Left lobe of liver (tissue), 2 donors: Measurements from ENCODE around the gene RPS6KA3. TPM values are rescaled to one million over a fixed set of nuclear protein-coding genes. Genes with fewer than 3 reads are reported as not detected.
"Not testable (repeated sequence)": the region's sequence is repeated elsewhere in the genome, so short reads cannot be mapped to it uniquely, and the experiment has no call there.

Experiments
- ATAC-seq: fragments of 200-7000 bp; cut with Tn5 transposase; one replicate; pipeline ENCODE4 v1.9.1; 2020; ENCODE audit warnings: mild to moderate bottlenecking, moderate library complexity
- DNase-seq: peaks from one replicate; pipeline ENCODE4 v3.0.0-alpha.2; 2020; ENCODE audit warnings: low spot score
- total RNA-seq: library from RNA; stranded (reverse); gene quantifications from one replicate; pipeline ENCODE4 v1.2.1, GENCODE V29; 2021
- donor health status: DM: no; HTN: no; CAD: no; lungs with moderate emphysema.
- donor health status: DM: no; HTN: yes; CAD: no.

The RPS6KA3 gene
- total RNA-seq, 1 donor from 2014 or later: 35.9 TPM

DNA sequence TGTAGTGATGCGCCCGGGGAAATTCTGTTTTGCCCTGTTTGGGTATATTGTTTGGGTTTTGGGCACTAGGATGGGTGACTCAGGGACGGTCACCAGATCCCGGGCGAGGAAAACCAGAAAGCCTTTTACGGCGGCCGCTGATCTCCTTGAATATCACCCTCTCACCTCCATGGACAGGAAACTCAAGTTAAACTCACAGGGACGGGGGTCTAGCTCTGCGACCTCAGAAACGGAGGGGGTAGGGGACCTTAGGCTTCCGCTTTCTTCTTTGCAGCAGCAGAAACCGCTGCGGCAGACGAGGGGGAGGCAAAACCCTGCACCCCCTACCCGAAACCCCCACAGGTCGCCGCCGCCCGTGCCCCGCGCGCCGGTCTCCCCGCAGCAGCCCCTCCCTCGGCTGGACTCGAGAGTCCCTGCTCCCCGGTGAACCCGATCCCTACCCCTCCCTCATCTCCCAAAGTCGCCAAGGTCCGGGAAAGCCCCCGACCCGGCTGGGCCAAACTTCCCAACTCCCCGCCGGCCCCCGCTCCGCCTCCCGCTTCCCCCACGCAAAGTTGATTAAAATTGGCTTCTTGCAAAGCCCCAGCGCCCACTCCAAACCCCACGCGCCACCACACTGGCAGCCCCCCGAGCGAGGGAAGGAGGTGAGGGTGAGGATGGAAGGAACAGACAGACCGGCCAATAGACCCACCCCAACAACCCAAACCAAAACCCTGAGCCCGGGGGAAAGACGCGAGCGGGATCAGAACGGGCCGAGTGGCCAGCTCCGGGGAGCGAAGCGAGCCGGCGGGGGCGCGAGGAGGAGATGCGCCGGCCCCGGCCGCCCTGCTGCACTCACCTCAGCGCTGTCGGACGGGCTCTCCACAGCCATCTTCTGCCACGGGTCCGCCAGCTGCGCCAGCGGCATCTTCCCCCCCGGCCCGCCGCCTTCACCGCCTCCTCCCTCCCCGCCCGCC is 705 bp downstream of the RPS6KA3 start:
- DNase-seq: peak; percentile 47
- peak; percentile 2 for ATAC-seq

DNA sequence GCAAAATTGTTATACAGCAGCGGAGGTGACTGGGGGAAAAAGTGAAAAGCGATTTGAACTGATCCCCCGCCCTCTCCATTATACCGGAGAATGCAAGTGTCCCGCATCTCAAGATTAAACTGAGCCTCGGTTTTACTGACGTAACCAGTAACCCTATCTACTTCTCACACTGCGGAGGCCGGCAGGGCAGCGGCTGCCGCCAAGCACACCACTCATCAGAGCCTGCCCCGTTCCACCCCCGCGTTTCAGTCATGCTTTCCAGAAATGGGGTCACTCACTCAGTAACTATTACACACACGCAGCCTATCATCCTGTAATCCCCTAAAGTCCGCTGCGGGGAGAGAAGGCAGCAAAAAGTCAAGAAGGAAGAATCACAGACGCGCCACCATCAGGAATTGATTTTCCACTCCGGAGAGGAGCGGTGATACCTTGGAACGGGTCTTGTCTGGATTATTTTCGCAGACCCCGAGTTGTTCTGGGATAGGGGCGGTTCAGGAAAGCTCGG is 1.4 kb downstream of the RPS6KA3 start:
- DNase-seq (peak; percentile 53), ATAC-seq (peak; percentile 54)

DNA sequence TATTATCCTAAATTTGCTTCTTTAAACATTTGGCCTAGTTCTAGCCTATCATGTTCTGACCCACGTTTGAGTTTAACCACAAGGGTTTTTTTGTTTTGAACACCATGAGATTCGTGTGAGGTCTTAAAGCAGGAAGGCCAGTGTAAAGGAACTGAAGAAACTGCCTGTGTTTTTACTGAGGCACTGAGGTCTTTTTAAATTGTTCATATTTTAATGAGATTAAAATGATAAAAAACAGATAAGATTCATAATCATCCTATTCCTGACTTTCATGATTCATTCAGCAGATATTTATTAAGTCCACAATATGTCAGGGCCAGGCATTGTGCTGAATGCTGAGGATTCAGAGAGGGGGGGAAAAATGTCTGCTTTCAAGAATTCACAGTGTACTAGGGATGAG is 3.2 kb downstream of the RPS6KA3 start:
- no peak for DNase-seq

DNA sequence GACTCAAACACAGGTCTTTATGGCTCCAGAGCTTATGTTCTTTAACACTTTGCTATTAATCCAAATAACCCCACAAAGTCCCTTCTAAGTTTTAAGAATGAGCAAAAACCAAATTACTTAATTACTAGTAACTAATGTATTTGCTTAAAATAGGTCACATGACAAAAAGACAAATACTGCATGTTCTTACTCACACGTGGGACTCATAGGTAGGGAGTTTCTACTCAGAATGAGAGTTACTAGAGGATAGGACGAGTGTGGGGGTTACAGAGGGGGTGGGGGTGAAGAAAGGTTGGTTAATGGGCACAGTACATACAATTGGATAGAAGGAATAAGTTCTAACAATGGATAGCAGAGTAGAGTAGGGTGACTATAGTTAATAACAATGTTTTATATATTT is 5.8 kb downstream of the RPS6KA3 start:
- ATAC-seq (no peak), DNase-seq (no peak)

More for the DNA sequence above, 3.2 kb downstream of the RPS6KA3 start:
- no peak for ATAC-seq

DNA sequence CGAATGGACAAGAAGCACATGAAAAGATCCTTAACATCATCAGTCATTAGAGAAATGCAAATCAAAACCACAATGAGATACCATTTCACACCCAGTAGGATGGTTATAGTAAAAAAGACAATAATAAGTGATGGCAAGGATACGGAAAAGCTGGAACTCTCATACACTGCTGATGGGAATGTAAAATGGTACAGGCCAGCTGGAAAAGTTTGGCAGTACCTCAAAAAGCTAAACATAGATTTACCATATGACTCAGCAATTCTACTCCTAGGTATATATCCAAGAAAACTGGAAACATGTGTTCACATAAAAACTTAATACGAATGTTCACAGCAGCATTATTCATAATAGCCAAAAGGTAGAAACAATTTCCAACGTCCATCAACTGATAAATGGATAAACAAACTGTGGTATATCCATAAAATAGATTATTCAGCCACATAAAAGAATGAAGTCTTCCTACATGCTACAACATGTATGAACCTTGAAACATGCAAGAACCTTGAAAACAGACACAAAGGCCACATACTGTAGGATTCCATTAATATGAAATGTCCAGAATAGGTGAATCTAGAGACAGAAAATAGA is 11.9 kb downstream of the RPS6KA3 start:
- ATAC-seq (no peak), DNase-seq (no peak)

DNA sequence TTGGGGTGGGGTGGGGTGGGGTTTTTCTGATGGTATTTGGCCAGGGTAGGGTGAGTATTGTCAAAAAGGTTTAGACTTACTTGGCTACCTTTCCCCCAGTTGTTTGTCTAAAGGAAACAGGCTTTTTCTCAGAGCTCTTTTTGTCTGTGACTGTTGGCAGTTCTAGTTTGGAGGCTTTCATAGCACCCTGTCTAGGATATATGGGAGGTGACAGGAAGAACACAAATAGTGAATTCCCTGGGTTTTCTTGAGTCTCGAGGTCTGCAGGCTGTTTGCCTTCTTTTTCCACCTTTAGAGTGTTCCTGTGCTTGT is 13.5 kb downstream of the RPS6KA3 start:
- ATAC-seq (peak; percentile 37), DNase-seq (no peak)

DNA sequence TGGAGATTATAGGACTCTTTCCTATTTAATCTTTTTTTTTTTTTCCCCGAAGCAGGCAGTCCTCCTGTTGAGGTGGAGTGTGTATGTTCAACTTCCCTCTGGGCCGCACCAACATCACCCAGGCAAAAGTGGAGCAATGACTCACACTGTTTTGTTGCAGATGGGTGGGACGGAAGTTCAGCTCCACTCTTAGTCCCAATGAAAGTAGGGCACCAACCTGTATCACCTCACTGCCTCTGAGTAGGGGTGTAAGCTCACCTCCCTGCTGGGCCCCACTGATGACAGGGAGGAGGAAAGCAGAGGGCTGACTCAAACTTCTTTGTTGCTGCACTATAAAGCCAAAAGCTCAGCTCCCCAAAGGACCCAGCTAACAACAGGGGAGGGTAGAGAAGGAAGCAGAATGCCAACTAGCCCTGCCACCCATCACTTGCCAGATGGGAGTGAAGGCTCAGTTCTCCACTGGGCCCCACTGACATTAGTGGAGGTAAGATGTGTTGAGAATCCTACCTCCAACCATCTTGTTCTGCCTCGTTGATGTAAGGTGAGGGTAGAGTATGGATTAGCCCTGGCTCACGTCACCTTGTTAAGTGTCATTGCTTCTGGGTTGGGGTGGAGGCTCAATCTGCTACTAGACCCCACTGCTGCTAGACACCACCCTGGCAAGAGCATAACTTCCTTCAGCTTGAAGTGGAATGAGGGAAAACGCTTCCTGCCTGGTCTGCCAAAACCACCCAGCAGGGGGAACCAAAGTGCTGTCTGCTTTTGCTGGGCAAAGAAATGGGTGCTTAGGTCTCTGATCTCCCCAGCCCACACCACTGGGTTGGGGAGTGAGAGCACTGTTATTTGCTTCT is 14.1 kb downstream of the RPS6KA3 start:
- ATAC-seq (peak; percentile 97), DNase-seq (peak; percentile 60)

DNA sequence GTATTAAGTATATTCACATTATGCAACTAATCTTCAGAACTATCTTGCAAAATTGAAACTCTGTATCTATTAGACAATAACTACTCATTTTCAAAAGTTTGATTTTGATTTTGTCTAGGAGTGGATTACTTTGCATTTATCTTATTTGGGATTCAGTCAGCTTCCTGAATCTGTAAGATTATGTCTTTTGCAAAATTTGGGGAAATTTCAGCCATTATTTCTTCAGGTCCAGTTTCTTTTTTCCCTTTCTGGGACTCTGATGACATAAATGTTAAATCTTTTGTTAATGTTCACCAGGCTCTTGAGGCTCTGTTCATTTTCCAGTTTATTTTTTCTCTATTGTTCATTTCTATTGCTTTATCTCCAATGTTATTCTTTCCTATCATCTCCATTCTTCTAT is 15.0 kb downstream of the RPS6KA3 start:
- DNase-seq (no peak), ATAC-seq (no peak)

DNA sequence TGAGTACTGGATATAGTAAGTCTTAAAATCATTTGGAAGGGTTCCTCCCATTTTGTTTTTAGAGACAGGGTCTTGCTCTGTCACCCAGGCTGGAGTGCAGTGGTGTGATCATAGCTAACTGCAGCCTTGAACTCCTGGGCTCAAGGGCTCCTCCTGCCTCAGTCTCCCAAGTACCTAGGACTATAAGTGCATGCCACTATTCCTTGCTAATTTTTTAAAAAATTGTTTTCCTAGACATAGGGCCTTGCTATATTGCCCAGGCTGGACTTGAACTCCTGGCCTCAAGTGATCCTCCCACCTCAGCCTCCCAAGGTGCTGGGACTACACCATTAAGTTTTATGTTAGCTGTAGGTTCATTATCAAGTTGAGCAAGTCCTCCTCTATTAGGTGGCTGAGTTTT is 16.6 kb downstream of the RPS6KA3 start:
- not testable (repeated sequence) for DNase-seq, ATAC-seq

DNA sequence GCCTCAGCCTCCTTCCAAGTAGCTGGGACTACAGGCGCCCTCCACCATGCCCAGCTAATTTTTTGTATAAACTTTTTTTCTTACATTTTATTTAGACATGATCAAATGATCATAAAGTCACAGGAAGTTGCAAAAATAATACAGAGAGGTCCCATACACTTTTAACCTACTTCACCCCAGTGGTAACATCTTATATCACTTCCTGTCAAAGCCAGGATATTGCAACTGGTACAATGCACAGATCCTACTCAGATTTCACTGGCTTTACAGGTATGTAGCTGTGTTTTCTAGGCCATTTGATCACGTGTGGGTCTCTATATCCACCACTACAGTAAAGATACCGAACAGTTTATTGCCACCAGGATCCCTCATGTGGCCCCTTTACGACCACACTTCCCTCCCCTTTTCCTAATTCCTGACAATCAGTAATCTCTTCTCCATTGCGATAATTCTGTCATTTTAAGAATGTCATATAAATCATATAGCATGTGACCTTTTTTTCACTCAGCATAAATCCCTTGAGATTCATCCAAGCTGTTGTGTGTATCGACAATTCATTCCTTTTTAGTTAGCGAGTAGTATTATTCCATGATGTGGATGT is 18.0 kb downstream of the RPS6KA3 start:
- ATAC-seq: no peak
- no peak for DNase-seq

DNA sequence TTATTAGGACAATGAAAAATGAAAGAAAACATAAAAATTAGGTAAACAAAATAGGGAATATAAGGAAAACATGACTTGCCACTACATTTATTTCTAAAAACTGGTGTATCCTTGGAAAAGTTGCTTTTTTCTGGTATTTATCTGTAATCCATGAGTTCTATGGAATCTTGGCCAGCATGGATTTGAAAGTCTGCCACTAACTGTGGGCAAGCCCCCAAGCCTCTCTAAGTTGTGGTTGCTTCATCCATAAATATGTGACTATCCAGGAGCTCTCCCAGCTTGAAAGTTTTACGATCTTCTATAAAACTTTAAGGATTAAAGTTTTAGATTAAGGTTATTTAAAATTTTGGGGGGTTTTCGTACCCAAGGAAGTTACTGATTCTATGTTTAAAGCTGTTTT is 21.8 kb downstream of the RPS6KA3 start:
- ATAC-seq (peak; percentile 71), DNase-seq (peak; percentile 50)

DNA sequence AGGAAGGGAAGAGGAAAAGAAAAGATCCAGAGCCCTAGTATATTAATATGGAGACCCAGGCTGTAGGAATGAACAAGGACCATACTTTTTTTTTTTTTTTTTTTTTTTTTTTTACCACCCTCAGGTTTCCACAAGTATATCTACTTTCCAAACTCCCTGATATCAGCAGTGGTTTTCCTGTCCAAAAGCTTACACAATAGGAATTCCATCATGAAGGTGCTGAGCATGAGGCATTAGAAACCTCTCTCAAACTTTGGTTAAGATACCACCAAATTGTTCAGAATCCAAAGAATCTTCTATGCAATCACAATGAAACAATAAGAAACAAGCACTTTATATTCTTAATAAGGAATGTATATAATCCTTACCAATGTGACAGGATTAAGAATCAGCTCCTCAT is 26.5 kb downstream of the RPS6KA3 start:
- DNase-seq: no peak
- ATAC-seq: no peak

DNA sequence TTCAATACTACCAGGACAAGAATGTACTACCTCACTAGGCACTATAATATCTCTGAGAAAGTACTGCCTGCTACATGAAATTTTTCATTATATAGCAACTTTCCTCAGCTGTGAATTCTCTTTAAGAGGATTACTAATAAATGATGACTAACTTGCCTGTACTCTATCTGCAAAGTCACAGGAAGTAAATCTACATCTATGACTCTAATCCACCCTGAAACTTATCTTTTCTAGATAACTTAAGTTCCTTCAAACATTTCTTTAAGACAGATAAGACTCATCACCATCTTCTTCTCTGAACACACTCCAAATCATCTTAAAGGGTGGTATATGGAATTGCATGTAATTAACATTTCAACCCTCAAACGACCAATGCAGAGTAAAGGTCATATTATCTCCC is 28.8 kb downstream of the RPS6KA3 start:
- no peak for ATAC-seq

DNA sequence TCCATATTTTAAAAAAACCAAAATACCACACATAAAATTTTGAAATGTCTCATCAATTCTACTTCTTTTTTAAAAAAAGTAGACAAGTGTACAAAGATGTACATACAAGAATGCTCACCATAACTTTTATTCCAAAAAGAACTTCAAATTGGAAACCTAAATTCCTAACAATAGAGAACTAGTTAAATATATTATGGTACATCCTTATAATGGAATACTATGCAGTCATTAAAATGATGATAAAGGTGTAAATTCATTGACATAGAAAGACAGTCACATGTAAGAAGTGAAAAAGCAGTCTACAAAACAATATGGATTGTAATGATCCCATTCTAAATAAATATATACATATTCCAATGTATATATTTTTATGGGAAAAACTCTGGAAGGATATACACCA is 31.0 kb downstream of the RPS6KA3 start:
- no peak for DNase-seq
- ATAC-seq: no peak

More for the DNA sequence above, 28.8 kb downstream of the RPS6KA3 start:
- DNase-seq: no peak

DNA sequence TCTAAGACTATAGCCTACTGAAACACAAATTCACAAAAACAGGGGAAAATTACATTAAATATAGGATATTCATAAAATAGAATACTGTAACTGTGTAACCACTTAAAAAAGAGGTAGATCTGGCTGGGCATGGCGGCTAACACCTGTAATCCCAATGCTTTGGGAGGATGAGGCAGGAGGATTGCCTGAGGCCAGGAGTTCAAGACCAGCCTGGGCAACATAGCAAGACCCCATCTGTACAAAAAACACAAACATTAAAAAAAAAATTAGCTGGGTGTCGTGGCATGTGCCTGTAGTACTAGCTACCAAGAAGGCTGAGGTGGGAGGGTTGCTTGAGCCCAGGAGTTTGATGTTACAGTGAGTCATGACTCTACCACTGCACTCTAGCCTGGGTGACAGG is 33.4 kb downstream of the RPS6KA3 start:
- ATAC-seq: no peak
- no peak for DNase-seq

DNA sequence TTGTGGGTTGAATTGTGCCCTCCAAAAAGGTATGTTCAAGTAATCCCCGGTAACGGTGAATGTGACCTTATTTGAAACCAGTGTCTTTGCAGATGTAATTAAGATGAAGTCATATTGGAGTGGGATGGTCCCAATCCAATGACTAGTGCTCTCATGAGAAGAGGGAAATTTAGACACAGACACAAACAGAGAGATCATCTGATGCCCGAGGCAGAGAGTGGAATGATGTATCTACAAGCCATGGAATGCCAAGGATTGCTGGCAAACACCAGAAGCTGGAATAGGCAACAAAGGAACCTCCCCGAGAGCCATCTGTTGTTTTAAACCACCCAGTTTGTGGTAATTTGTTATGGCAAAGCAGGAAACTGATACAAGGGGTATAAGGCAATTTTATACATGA is 35.1 kb downstream of the RPS6KA3 start:
- DNase-seq (no peak), ATAC-seq (no peak)

DNA sequence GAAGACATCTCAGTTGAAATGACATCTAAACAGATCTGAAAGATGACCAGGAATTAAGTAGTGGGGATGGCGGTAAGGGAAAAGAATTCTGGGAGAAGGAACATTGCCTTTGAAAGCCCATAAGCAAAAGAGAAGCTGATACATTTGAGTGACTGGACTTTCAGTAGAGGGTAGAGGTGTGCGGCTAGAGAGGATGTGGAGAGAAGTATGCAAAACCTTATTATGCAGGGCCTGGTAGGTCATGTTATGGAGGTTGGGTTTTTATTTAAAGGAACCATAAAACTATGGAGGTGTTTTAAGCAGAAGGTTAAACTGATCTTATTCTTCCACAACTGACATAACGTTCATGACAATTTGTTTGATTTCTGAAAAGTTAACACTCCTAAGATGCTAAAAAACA is 36.3 kb downstream of the RPS6KA3 start:
- ATAC-seq (no peak), DNase-seq (no peak)

DNA sequence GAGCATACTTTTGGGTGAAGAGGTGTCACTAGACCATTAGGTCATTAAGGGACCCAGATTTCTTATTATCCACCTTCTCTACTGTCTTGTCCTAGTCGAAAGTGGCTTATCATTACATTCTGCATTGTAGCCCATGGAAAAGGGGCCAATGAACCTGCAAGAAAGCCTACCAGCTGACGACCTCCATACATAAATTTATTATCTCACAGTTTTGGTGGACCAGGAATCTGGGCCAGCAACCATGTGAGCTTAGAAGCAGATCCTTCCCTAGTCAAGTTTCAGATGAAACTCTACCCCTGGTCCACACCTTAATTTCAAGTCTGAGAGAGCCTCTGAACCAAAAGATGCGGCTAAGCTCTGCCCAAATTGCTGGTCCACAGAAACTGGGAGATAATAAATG is 37.6 kb downstream of the RPS6KA3 start:
- ATAC-seq (no peak), DNase-seq (no peak)

DNA sequence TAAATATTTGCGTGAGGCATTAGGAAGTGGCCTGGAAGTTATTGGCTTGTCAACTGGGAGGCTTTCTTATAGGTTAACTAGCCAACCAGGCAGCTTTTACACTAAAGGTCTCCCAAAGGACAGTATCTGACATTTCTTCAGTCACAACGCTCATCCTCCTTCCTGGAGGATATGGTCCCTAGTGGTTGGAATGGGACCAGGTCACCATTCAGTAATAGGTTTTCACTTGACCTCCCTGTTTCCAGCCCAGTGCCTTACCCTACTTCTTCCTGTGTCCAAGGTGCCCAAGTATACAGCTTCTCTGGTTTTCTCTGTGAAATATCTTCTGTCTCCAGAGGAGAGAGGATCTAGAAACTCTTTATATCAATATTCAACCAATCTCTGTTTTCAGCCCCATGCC is 38.5 kb downstream of the RPS6KA3 start:
- DNase-seq (no peak), ATAC-seq (no peak)

DNA sequence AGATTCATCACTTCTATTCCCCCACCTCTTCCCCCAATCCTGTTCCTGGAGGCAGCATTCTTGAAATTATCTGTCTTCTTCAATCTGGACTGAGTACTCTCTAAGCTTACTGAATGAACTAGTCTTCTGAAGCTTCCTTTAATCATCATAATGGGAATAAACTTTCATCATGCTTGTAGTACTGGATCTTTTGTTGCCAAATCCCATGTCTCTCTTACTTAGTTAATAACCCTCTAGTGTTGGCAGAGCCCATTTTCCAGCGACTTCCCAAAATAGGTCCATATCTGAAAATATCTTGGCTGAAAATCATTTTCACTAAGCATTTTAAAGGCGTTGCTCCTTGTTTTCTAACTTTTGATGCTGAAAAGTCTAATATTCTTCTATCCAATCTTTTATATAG is 39.6 kb downstream of the RPS6KA3 start:
- ATAC-seq (no peak), DNase-seq (no peak)

DNA sequence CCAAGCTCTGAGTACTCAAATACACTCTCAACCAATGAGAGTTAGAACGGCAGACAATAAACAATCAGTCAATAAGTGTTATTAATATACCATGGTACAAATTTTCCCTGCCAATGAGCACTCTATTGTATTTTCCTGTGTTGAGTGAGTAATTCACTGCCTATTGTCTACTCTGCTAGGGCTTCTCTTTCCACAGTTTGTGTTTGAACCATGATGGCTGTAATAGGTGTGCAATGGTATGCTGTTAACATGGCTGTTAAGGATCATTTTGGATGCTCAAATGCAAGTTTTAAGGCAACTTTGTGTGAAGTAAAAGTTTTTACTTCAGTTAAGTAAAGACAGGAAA is 41.2 kb downstream of the RPS6KA3 start:
- DNase-seq: no peak
- ATAC-seq: no peak
